GM12892 (cell line): ENCODE data around the gene FLT3LG. TPM values are rescaled to one million over a fixed set of nuclear protein-coding genes. Genes with fewer than 3 reads are reported as not detected.

Source experiments
- DNase-seq: peaks from one replicate; pipeline ENCODE4 v3.0.0; 2011; ENCODE audit not compliant: insufficient read length
- FAIRE-seq: peaks from 2 replicates; lab custom pipeline; 2011; peaks lifted over from hg19 to GRCh38; lab: Jason Lieb, UNC
- POLR2A ChIP-seq: IDR thresholded peaks from 2 replicates; pipeline ENCODE4 v1.6.1; 2011; ENCODE audit warnings: low read depth, low read length, control low read depth
- POLR2AphosphoS5 ChIP-seq: IDR thresholded peaks from 2 replicates; pipeline ENCODE4 v1.6.1; 2011; ENCODE audit warnings: low read depth, low read length, control low read depth
- TAF1 ChIP-seq: IDR thresholded peaks from 2 replicates; pipeline ENCODE4 v1.6.1; 2011; ENCODE audit warnings: low read depth, mild to moderate bottlenecking, control low read depth, low read length, borderline replicate concordance
- polyA plus RNA-seq: library from polyadenylated mRNA; unstranded; fragments of >200 nt; gene quantifications from one replicate; pipeline ENCODE4 v1.2.1, GENCODE V29; 2012; ENCODE audit warnings: missing spikeins, inconsistent platforms; ENCODE audit not compliant: missing spikeins

Gene FLT3LG
- polyA plus RNA-seq = 4.3 TPM

DNA sequence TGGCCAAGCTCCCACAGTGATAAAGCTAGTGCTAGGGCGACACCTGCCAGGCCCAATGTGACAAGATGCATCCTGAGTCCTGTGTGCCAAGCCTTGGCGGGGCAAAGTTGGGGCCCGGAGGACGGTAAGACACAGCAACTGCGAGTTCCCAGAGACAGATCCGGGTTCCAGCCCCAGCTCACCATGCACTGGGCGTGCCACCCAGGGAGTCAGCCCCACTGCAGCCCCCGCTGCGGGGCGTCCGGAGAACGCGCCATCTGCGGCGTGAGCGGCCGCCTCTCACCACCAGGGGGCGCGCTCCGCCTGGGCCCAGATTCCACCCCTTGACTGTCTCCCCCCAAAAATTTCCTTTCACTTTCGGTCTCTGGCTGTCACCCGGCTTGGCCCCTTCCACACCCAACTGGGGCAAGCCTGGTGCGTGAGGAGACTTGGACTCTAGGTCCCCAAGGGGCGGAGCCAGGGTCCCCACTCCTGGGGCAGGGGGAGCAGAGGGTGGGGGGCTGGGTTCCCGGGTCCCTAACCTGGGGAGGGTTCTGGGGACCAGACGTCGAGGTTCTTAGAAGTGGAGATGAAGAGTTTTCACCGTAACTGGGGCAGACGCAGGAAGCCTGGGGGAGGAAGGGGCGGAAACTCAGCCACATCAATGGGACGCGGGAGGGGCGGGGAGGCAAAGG is at the start of gene FLT3LG:
Gene FLT3LG, plus strand, starts transcription at position 348 of the 674 bp plus-strand sequence. CDS start 425 bp downstream, outside the sequence.
- peak; percentile 89 for FAIRE-seq

GRCh38 chr19:49425178-49425577 is 48.8 kb upstream of the FLT3LG start, which contains the start of gene GFY:
TSS of gene GFY (plus strand) at chr19:49425388. CDS start at chr19:49426431, 1,043 bp downstream.
- DNase-seq (no peak), FAIRE-seq (no peak)
- TF ChIP-seq POLR2AphosphoS5 = no peak
- no peak for TF ChIP-seq TAF1
- no peak for TF ChIP-seq POLR2A

More for the DNA sequence above, at the start of gene FLT3LG:
- TF ChIP-seq TAF1 = no peak
- DNase-seq = peak; percentile 99

DNA sequence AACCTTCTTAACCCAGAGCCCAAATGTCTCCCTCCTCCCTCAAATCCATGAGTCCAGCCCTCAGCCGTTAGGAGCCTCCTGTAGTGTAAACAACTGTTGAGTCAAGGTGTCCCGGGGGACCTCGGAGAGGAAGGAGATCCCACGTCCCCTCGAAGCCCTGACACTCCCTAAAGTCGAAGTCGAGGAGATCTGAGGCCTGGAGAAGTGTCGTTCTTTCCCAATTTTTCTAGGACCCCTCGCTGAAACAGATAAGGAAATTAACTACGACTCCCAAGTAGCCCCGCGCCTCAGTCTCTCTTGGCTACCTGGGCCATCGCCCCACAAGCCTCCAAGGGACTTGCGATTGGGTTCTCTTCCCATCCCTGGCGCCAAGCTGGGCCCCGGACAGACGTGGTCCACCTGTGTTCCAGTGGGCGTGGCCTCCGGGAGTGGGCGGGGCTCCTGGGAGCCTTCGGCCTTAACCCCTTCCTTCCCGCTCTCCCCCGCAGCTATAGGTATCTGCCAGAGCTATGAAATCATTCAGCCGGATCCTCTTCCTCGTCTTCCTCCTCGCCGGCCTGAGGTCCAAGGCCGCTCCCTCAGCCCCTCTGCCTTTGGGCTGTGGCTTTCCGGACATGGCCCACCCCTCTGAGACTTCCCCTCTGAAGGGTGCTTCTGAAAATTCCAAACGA is 48.0 kb upstream of the FLT3LG start:
- DNase-seq (no peak), FAIRE-seq (no peak)
- TF ChIP-seq POLR2A (no peak), POLR2AphosphoS5 (no peak), TAF1 (no peak)

GRCh38 chr19:49427339-49427738 is 46.7 kb upstream of the FLT3LG start:
- no peak for FAIRE-seq
- TF ChIP-seq TAF1 (no peak), POLR2A (no peak), POLR2AphosphoS5 (no peak)
- no peak for DNase-seq

DNA sequence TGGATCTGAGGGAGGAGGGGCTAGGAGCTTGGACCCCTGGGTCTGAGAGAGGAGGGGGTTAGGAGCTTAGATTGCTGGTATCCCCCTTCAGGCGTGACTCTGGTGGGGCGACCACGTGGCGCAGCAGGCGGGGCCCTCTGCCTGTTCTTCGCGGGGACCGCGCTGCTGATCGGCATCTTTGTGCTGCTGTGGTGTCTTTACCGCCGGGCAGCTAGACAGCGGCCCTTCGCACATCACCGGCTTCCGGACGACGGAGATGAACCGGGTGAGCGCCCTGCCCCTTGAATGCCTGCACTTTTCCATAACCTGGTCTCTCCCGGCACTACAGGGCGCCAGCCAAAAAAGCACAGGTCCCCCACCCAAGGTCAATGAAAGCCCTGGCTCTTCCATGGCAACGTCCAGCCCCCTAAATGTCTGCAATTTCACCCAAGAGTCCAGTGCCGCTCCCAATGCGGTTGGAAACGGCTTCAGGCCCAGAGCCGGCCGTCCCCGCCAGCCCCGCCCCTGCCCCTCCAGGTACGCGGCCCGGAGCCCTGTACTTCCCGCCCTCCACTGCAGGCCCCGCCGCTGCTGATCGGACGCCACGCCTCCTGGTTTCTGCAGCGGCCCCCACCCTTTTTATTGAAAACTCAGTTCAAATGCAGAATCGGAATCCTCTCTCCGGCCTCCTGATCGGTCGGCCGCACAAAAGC is 46.0 kb upstream of the FLT3LG start:
- FAIRE-seq = peak; percentile 9
- TF ChIP-seq POLR2AphosphoS5 (no peak), TAF1 (no peak), POLR2A (no peak)
- DNase-seq = no peak

GRCh38 chr19:49428547-49429451 is 45.2 kb upstream of the FLT3LG start:
- no peak for DNase-seq
- no peak for FAIRE-seq
- TF ChIP-seq POLR2AphosphoS5 (no peak), POLR2A (no peak), TAF1 (no peak)

DNA sequence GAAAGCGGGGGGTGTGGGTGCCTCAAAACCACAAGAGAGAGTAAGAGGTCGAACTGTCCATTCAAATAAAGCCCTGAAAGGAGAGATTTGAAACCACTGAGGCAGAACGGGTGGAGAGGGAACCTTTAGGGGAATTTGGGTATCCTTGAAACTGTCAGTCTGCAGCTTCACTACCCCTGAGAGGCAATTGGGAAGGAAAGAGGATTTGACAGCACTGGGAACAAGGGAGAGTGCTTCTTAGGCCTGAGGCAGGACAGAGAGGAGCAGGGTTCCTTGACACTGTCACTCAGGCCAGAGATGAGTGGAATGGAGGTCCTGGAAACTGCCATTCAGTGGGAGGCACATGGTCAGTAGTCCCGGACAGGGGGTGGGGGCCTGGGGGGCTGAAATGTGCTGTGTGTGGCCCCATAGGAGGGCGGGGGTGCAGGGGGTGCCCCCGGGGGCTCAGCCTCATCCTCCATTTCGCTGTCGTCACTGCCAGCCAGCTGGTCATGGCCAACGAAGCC is 43.8 kb upstream of the FLT3LG start:
- FAIRE-seq (no peak), DNase-seq (no peak)
- no peak for TF ChIP-seq POLR2AphosphoS5
- no peak for TF ChIP-seq POLR2A
- TF ChIP-seq TAF1 = no peak

GRCh38 chr19:49430678-49431329 is 43.2 kb upstream of the FLT3LG start:
- FAIRE-seq (no peak), DNase-seq (no peak)
- TF ChIP-seq POLR2A (no peak), TAF1 (no peak), POLR2AphosphoS5 (no peak)

- TF ChIP-seq POLR2AphosphoS5 (no peak), TAF1 (no peak), POLR2A (no peak)
- FAIRE-seq (no peak), DNase-seq (no peak)
These were observed 42.7 kb upstream of the FLT3LG start for GRCh38 chr19:49431330-49431749.

DNA sequence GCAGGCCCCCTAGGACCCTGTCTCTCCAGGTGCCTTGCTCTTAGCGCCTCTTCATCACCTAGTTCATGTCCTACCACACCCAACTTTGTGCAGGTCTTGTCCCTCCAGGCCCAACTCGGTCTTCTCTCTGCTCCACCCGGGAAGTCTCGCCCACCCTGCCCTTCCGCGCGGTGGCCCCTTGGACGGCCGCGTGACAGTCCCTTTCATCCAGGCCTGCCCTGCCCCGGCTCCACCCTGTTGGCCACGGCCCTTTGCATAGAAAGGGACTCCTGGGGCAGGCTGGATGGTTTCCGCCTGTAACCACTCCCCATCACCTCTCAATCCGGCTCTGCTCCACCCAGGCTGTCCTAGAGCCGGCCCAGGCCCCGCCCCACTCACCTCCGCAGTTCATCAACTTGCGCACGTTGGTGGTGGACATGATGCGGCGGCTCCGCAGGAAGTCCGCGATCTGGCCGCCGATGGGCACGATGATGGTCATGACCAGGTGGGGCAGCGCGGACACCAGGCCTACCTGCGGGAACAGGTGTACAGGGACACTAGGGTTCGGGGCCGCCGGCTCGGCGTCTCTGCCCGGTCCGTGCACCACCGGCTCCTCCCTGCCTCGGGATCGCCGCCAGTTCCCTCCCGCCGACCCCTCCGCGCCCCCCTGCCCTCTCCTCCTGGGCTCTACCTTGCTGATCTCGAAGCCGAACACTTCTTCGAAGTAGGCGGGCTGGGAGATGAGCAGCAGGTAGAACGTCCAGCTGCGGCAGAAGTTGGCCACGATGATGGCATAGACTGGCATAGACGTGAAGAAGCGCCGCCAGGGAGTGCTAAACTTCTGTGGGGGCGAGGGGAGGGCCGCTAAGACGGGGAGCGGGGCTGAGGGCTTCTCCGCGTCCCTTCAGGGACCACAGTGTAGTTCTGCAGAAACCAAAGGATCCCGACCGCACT is 41.6 kb upstream of the FLT3LG start:
- no peak for FAIRE-seq
- DNase-seq = no peak
- TF ChIP-seq POLR2A (no peak), POLR2AphosphoS5 (no peak), TAF1 (no peak)
